Thyroid gland (tissue), 4 donors: Measurements from ENCODE around the gene IL17C.

ENCODE experiments used
- CTCF ChIP-seq, 6 experiments: fragments of 200-600 bp in 3 of 6; fragments of 450-650 bp in 3 of 6; sonication (generic) in 3 of 6; IDR thresholded peaks; one replicate each; pipeline ENCODE4 v1.5.1; 2016 to 2019; ENCODE audit warnings: antibody characterized with exemption in 6 of 6, mild to moderate bottlenecking in 2 of 6, inconsistent platforms in 1 of 6, moderate library complexity in 1 of 6
- POLR2A ChIP-seq, 2 donors: fragments of 450-650 bp; IDR thresholded peaks; one replicate each; pipeline ENCODE4 v1.6.1; 2017; ENCODE audit warnings: antibody characterized with exemption in 2 of 2, mild to moderate bottlenecking in 2 of 2, moderate library complexity in 1 of 2

- no peak for TF ChIP-seq CTCF (IDR thresholded peaks at IDR 0.05)
- no peak for TF ChIP-seq POLR2A (IDR thresholded peaks at IDR 0.05)
Measured at GRCh38 chr16:88593061-88593460, 45.3 kb upstream of the IL17C start.
